ENCODE results near the gene PJA2.

The PJA2 gene

DNA sequence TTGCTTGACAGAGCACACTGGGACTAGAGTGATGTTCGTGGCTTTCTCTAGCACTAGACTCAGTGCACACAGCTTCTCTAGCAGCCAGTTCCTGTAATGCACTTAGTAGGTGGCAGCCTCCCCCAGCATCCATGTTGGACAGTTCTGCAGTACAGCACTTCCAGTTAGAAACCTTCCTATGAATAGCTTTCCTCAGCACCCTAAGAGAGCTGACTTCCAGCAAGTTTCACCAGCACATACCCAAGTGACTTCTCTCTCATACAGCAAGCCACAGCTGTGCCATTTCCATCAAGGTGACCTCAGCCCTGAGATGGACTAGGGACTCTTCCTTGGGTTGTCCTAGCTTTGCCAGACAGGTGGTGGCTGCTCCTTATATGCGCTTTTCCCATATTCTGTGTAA lies 60.4 kb downstream of the PJA2 start:
- 89% methylated on average over 2 of the region's 2 CpGs for WGBS
- Histone ChIP-seq H3K4me1 (ENCODE audit: insufficient read depth, low read length) (no peaks in the 10 kb centered on the region), H3K4me3 (ENCODE audit: low read length) (no peak overlapping the region), H3K9ac (ENCODE audit: low read depth, low read length) (no peak overlapping the region), H3K27ac (ENCODE audit: low read depth, low read length) (no peak overlapping the region), H3K9me3 (ENCODE audit: insufficient read depth, low read depth, low read length) (0 out of 2 replicates have a peak, but pooled peaks cover 3% of the 10 kb centered on the region), H3K27me3 (ENCODE audit: insufficient read depth, low read length) (no peaks in the 10 kb centered on the region), H3K36me3 (ENCODE audit: insufficient read depth, low read length) (peaks cover 51% of the 10 kb centered on the region)

DNA sequence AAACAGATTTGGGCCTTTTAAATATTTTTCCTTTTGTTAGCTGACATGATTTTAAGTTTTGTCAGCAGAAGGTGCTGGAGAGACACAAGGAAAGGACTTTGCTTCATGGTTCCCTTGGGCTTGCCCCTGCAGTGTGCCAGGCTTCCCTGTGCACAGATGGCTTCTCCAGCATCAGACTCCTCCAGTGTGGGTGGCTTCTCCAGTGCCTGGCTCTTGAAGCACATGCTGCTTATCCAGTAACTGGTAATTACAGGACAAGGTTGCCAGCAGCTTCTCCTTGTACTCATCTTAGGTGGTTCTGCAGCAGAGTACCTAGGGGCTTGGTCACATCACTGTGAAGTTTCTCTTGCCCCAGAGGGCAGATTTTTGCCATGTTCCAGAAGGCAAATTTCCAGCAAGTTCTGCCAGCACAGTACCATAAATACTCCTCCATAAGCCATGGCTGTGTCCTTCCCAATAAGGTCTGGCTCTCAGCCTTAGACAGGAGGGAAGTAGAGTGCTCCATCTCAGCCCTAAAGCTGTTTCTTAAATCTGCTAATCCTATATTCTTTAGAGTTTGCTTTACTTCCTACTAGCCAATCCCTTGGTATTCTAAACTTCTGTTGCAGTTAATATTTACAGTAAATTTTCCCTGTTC lies 62.4 kb downstream of the PJA2 start:
- Histone ChIP-seq H3K36me3 (ENCODE audit: insufficient read depth, low read length) (peaks cover 59% of the 10 kb centered on the region), H3K27ac (ENCODE audit: low read depth, low read length) (no peak overlapping the region), H3K9me3 (ENCODE audit: insufficient read depth, low read depth, low read length) (peaks cover 14% of the 10 kb centered on the region), H3K4me1 (ENCODE audit: insufficient read depth, low read length) (no peaks in the 10 kb centered on the region), H3K9ac (ENCODE audit: low read depth, low read length) (no peak overlapping the region), H3K4me3 (ENCODE audit: low read length) (no peak overlapping the region), H3K27me3 (ENCODE audit: insufficient read depth, low read length) (no peaks in the 10 kb centered on the region)

DNA sequence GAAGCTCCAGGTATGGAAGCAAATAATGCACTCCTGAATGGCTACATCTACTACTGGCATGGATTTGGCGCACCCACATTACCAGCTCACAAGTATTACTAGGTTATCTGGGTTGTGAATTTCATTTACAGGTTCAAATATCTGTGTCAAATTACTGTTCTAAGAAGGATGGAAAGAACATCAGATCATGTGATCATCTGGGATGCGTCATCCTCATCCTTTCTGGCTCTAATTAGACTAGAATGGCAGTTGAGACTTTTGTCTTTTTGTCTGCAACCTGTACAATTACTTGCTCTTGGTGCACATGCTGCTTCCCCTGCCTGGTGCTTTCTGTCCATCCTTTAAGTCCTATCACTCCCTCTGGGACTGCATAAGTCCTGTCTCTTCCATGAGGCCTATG lies 64.1 kb downstream of the PJA2 start:
- peaks cover 45% of the 10 kb centered on the region for H3K36me3 ChIP-seq (ENCODE audit: insufficient read depth, low read length)

DNA sequence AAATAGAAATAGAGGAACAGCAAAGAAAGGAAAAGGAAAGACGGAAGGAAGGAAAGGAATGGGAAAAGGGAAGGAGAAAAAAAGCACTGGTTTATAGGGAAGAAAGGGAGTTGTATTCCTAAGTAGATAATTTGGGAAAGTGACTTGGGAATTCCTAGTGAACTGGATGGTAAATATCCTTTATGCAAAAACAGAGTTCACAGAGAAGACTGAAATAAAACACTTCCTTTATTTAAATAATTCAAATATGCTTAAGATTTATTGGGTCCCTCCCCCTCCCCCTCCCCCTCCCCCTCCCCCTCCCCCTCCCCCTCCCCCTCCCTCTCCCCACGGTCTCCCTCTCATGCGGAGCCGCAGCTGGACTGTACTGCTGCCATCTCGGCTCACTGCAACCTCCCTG lies 69.4 kb downstream of the PJA2 start:
- WGBS, result 89% methylated on average over 1 of the region's 5 CpGs
- H3K4me1 ChIP-seq (ENCODE audit: insufficient read depth, low read length), result no peaks in the 10 kb centered on the region
- peaks cover 36% of the 10 kb centered on the region for H3K36me3 ChIP-seq (ENCODE audit: insufficient read depth, low read length)

More for the DNA sequence above, 64.1 kb downstream of the PJA2 start:
- WGBS, result 95% methylated on average over 2 of the region's 2 CpGs
- no peak overlapping the region for H3K9ac ChIP-seq (ENCODE audit: low read depth, low read length)
- H3K4me3 ChIP-seq (ENCODE audit: low read length), result no peak overlapping the region
- H3K9me3 ChIP-seq (ENCODE audit: insufficient read depth, low read depth, low read length), result peaks cover 14% of the 10 kb centered on the region
- H3K27me3 ChIP-seq (ENCODE audit: insufficient read depth, low read length), result no peaks in the 10 kb centered on the region
- no peaks in the 10 kb centered on the region for H3K4me1 ChIP-seq (ENCODE audit: insufficient read depth, low read length)
- no peak overlapping the region for H3K27ac ChIP-seq (ENCODE audit: low read depth, low read length)

DNA sequence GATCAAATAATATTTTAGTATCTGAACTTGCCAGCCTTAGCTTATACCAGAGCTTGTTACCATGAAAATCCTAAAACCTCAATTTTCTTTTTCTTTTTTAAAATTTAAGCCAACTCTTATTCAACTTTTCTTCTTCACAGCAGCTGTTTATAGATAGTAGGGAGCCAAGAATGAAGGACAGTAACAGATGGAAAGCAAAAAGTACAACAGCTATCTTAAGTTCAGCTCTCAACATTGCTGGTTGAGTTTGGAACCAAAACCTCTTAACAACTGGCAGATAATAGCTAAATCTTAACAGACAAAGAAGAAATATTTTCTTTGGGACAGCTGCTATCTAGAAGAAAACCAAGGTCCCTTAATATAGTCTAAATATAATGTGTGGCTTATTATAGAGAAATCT lies 74.7 kb downstream of the PJA2 start:
- Histone ChIP-seq H3K9me3 (ENCODE audit: insufficient read depth, low read depth, low read length) (no peaks in the 10 kb centered on the region), H3K4me3 (ENCODE audit: low read length) (no peak overlapping the region), H3K27me3 (ENCODE audit: insufficient read depth, low read length) (no peaks in the 10 kb centered on the region), H3K9ac (ENCODE audit: low read depth, low read length) (no peak overlapping the region), H3K36me3 (ENCODE audit: insufficient read depth, low read length) (peaks cover 19% of the 10 kb centered on the region), H3K27ac (ENCODE audit: low read depth, low read length) (no peak overlapping the region), H3K4me1 (ENCODE audit: insufficient read depth, low read length) (peaks cover 8% of the 10 kb centered on the region; the same call in 1 of the 2 replicates)

More for the DNA sequence above, 69.4 kb downstream of the PJA2 start:
- H3K27me3 ChIP-seq (ENCODE audit: insufficient read depth, low read length), result no peaks in the 10 kb centered on the region
- H3K4me3 ChIP-seq (ENCODE audit: low read length), result no peak overlapping the region
- H3K9me3 ChIP-seq (ENCODE audit: insufficient read depth, low read depth, low read length), result peaks cover 14% of the 10 kb centered on the region
- no peak overlapping the region for H3K27ac ChIP-seq (ENCODE audit: low read depth, low read length)
- H3K9ac ChIP-seq (ENCODE audit: low read depth, low read length), result no peak overlapping the region

DNA sequence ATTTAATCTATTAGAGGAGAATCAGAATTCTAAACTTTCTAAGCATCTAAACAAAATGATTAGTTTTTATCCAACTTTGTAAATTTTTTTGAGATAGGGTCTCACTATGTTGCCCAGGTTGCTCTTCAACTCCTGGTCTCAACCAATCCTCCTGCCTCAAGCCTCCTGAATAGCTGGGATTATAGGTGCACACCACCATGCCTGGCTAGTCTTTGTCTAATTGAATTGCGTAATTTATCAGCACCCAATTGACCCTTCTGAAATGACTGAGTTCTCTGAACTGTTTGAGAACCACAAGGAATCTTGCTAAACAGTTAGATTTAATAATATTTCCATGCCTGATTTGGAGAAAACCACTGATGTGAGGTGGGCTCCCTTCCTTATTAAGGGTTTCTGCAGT lies 75.7 kb downstream of the PJA2 start:
- H3K36me3 ChIP-seq (ENCODE audit: insufficient read depth, low read length), result peaks cover 19% of the 10 kb centered on the region
- H3K27me3 ChIP-seq (ENCODE audit: insufficient read depth, low read length), result no peaks in the 10 kb centered on the region
- 100% methylated on average over 1 of the region's 1 CpG for WGBS
- peaks cover 8% of the 10 kb centered on the region; the same call in 1 of the 2 replicates for H3K4me1 ChIP-seq (ENCODE audit: insufficient read depth, low read length)
- no peaks in the 10 kb centered on the region for H3K9me3 ChIP-seq (ENCODE audit: insufficient read depth, low read depth, low read length)
- H3K27ac ChIP-seq (ENCODE audit: low read depth, low read length), result no peak overlapping the region
- no peak overlapping the region for H3K9ac ChIP-seq (ENCODE audit: low read depth, low read length)
- H3K4me3 ChIP-seq (ENCODE audit: low read length), result no peak overlapping the region

DNA sequence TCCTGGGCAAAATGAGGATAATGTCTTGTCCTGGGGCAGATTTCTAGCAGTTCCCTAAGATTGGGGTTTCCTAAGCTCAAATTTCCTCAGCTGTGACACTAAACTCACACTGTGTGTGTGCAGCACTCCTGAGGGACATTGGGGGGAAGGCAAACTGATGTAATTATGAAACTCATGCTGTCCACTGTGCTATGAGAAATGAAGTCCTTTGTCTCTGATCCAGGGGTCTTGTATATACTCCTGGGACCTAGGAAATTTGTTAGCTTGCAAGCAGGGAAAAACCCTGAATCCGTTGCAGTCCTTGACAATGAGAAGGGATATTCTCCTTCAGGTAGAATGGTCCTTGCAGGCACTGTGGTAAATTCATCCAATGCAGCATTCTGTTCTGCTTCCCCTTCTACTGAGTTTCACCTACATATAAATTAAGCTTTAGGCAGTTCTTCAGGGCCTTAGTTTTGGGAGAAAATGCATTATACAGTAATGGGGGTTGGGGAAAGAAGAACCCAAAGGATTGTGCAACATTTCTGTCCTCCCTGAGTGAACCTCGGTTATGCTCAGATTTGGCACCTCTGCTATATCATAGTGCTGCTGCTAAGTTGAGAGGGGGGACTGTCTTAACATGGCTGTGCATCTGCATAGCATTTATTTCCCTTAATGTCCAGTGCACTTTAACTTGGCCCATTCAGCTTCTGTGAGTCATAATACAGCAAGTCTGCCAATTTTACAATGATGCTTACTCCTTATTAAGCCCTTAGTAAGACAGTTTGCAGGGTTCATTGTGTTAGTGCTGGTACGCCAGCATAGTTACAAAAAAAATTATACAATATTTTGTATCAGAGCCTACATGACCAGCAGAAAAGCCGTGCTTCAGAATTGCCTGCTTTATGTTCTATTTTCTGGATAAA lies 80.2 kb downstream of the PJA2 start:
- Histone ChIP-seq H3K4me3 (ENCODE audit: low read length) (no peak overlapping the region), H3K27me3 (ENCODE audit: insufficient read depth, low read length) (no peaks in the 10 kb centered on the region), H3K9me3 (ENCODE audit: insufficient read depth, low read depth, low read length) (no peaks in the 10 kb centered on the region), H3K36me3 (ENCODE audit: insufficient read depth, low read length) (no peaks in the 10 kb centered on the region), H3K9ac (ENCODE audit: low read depth, low read length) (no peak overlapping the region), H3K4me1 (ENCODE audit: insufficient read depth, low read length) (peaks cover 8% of the 10 kb centered on the region; the same call in 1 of the 2 replicates), H3K27ac (ENCODE audit: low read depth, low read length) (no peak overlapping the region)
- 92% methylated on average over 4 of the region's 4 CpGs for WGBS

DNA sequence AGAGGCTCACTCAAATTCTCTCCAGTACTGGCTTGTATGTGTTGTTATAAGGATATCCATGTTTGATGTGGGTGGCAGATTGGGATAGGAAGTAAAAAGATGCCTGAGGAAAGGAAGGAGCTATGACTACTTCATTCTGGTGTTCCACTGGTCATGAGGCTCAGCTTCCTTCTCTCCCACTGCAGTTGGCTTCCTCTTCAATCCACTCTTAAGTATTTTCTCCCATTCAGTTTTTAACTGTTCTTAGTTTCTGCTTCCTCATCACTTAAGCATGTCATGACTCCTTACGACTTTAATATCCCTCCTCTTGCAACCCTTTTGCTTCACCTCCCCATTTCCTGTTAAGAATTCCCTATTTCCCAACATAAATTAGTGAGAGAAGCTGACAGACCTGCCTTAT lies 81.1 kb downstream of the PJA2 start:
- 89% methylated on average over 1 of the region's 1 CpG for WGBS
- Histone ChIP-seq H3K27me3 (ENCODE audit: insufficient read depth, low read length) (no peaks in the 10 kb centered on the region), H3K36me3 (ENCODE audit: insufficient read depth, low read length) (no peaks in the 10 kb centered on the region), H3K9ac (ENCODE audit: low read depth, low read length) (no peak overlapping the region), H3K27ac (ENCODE audit: low read depth, low read length) (no peak overlapping the region), H3K4me3 (ENCODE audit: low read length) (no peak overlapping the region), H3K9me3 (ENCODE audit: insufficient read depth, low read depth, low read length) (no peaks in the 10 kb centered on the region), H3K4me1 (ENCODE audit: insufficient read depth, low read length) (peaks cover 8% of the 10 kb centered on the region; the same call in 1 of the 2 replicates)

DNA sequence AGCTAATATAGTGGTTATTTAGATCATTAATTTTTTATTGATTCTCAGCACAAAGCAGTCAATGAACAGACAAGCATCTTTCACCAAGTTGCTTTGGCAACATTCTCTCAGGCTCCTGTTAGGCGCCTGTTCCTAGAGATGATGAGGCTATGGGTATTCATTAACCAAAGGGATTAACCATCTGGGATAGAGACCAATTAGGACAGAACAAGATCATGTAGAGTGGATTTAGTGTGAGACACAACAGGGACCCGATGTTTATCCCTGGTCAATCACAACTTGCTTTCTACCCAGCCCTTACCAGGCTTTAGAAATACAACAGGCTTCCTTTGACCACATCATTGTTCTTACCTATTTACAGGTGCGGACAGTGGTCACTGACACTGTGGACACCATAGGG lies 82.2 kb downstream of the PJA2 start:
- peaks cover 8% of the 10 kb centered on the region; the same call in 1 of the 2 replicates for H3K4me1 ChIP-seq (ENCODE audit: insufficient read depth, low read length)
- no peaks in the 10 kb centered on the region for H3K27me3 ChIP-seq (ENCODE audit: insufficient read depth, low read length)
- no peak overlapping the region for H3K4me3 ChIP-seq (ENCODE audit: low read length)
- H3K27ac ChIP-seq (ENCODE audit: low read depth, low read length), result no peak overlapping the region
- H3K9me3 ChIP-seq (ENCODE audit: insufficient read depth, low read depth, low read length), result no peaks in the 10 kb centered on the region
- WGBS, result 88% methylated on average over 3 of the region's 3 CpGs
- no peak overlapping the region for H3K9ac ChIP-seq (ENCODE audit: low read depth, low read length)
- H3K36me3 ChIP-seq (ENCODE audit: insufficient read depth, low read length), result no peaks in the 10 kb centered on the region

DNA sequence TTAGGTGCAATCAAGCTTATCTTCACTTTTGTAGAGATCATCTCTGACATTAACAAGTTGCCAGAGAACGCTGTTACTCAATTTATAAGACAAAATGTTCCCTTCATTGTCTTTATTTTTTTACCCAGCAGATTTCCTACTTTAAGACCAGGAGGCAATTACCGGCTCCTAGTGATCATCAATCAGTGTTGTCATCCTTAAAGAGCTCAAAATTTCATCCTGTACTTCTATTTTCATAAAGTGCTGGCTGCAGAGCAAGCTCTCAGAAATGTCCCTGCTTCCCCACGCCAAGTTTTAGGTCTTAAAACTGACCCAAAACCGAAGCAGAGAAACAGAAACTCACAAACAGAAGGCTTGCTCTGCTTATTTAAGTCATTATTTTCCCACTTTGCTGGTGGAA lies 82.9 kb downstream of the PJA2 start:
- WGBS, result 90% methylated on average over 4 of the region's 4 CpGs
- H3K4me3 ChIP-seq (ENCODE audit: low read length), result no peak overlapping the region
- no peaks in the 10 kb centered on the region for H3K27me3 ChIP-seq (ENCODE audit: insufficient read depth, low read length)
- no peaks in the 10 kb centered on the region for H3K9me3 ChIP-seq (ENCODE audit: insufficient read depth, low read depth, low read length)
- H3K36me3 ChIP-seq (ENCODE audit: insufficient read depth, low read length), result no peaks in the 10 kb centered on the region
- H3K27ac ChIP-seq (ENCODE audit: low read depth, low read length), result no peak overlapping the region
- no peak overlapping the region for H3K9ac ChIP-seq (ENCODE audit: low read depth, low read length)
- H3K4me1 ChIP-seq (ENCODE audit: insufficient read depth, low read length), result peaks cover 8% of the 10 kb centered on the region; the same call in 1 of the 2 replicates

DNA sequence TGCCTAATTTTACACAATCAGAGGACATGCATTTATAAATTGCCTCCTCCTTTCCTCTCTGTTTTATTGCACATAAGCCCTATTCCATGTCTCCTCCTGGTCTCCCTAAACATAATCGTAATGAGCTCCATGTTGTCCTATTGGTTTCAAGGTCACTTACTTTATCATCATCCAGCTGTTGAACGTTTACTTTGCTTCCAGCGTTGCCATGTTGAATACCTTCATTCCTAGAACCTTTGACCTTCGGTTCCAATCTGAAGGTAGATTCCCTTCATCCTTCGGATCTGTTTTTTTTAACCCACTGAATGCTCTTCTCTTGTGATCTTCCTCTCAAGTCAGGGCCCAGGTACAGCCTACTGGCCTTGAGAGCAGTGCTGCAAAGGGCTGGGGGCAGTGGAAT lies 84.3 kb downstream of the PJA2 start:
- Histone ChIP-seq H3K9me3 (ENCODE audit: insufficient read depth, low read depth, low read length) (no peaks in the 10 kb centered on the region), H3K27ac (ENCODE audit: low read depth, low read length) (no peak overlapping the region), H3K36me3 (ENCODE audit: insufficient read depth, low read length) (no peaks in the 10 kb centered on the region), H3K4me3 (ENCODE audit: low read length) (no peak overlapping the region), H3K27me3 (ENCODE audit: insufficient read depth, low read length) (no peaks in the 10 kb centered on the region), H3K4me1 (ENCODE audit: insufficient read depth, low read length) (no peaks in the 10 kb centered on the region), H3K9ac (ENCODE audit: low read depth, low read length) (no peak overlapping the region)
- 95% methylated on average over 5 of the region's 5 CpGs for WGBS

Measured in HUES64 (cell line).